ENCODE data around the gene STRADB. TPM values are rescaled to one million over a fixed set of nuclear protein-coding genes. Genes with fewer than 3 reads are reported as not detected.

The STRADB gene
- total RNA-seq, 1 donor from 2014 or later, result 24.5 TPM

GRCh38 chr2:201460532-201460931 is 9.0 kb downstream of the STRADB start:
- no peak for DNase-seq
- no peaks in the 10 kb centered on the region for H3K9me3 ChIP-seq
- H3K27ac ChIP-seq, result no peak overlapping the region
- no peak for ATAC-seq
- intact Hi-C loops (cut with DNase I), result no loop called here
- H3K4me1 ChIP-seq, result peaks cover under 1% of the 10 kb centered on the region
- H3K27me3 ChIP-seq (ENCODE audit: low read depth), result no peaks in the 10 kb centered on the region
- H3K36me3 ChIP-seq, result peaks cover 50% of the 10 kb centered on the region
- H3K4me3 ChIP-seq, result no peak overlapping the region
- TF ChIP-seq CTCF (IDR thresholded peaks at IDR 0.05), result no peak

- Histone ChIP-seq H3K27ac (no peak overlapping the region), H3K9me3 (no peaks in the 10 kb centered on the region), H3K4me3 (no peak overlapping the region), H3K36me3 (peaks cover 62% of the 10 kb centered on the region), H3K27me3 (ENCODE audit: low read depth) (no peaks in the 10 kb centered on the region), H3K4me1 (peaks cover 6% of the 10 kb centered on the region)
- DNase-seq (no peak), ATAC-seq (no peak)
- intact Hi-C loops (cut with DNase I), result no loop called here
- no peak for TF ChIP-seq CTCF (IDR thresholded peaks at IDR 0.05)
Observed at GRCh38 chr2:201464547-201464946, 13.0 kb downstream of the STRADB start.

- H3K36me3 ChIP-seq, result peaks cover 63% of the 10 kb centered on the region
- no peak overlapping the region for H3K4me3 ChIP-seq
- H3K4me1 ChIP-seq, result peaks cover 6% of the 10 kb centered on the region
- H3K27ac ChIP-seq, result peak overlapping the region; percentile 10
- H3K9me3 ChIP-seq, result no peaks in the 10 kb centered on the region
- no peaks in the 10 kb centered on the region for H3K27me3 ChIP-seq (ENCODE audit: low read depth)
- TF ChIP-seq CTCF (IDR thresholded peaks at IDR 0.05), result no peak
- ATAC-seq (no peak), DNase-seq (no peak)
- intact Hi-C loops (cut with DNase I), result no loop called here
Observed at GRCh38 chr2:201465524-201465971, 14.0 kb downstream of the STRADB start.

- DNase-seq, result no peak
- Histone ChIP-seq H3K4me1 (peaks cover 6% of the 10 kb centered on the region), H3K27me3 (ENCODE audit: low read depth) (no peaks in the 10 kb centered on the region), H3K36me3 (peaks cover 63% of the 10 kb centered on the region), H3K27ac (peak overlapping the region; percentile 10), H3K4me3 (no peak overlapping the region), H3K9me3 (no peaks in the 10 kb centered on the region)
- no peak for ATAC-seq
- TF ChIP-seq CTCF (IDR thresholded peaks at IDR 0.05), result no peak
- intact Hi-C loops (cut with DNase I), result no loop called here
Observed at GRCh38 chr2:201466050-201466675, 14.6 kb downstream of the STRADB start.

GRCh38 chr2:201467666-201468065 is 16.1 kb downstream of the STRADB start:
- intact Hi-C loops (cut with DNase I), result no loop called here

More at GRCh38 chr2:201467666-201468065, 16.1 kb downstream of the STRADB start:
- H3K27ac ChIP-seq, result no peak overlapping the region
- H3K36me3 ChIP-seq, result peaks cover 72% of the 10 kb centered on the region
- H3K27me3 ChIP-seq (ENCODE audit: low read depth), result no peaks in the 10 kb centered on the region
- no peak for DNase-seq
- H3K4me3 ChIP-seq, result no peak overlapping the region
- TF ChIP-seq CTCF (IDR thresholded peaks at IDR 0.05), result no peak
- no peaks in the 10 kb centered on the region for H3K9me3 ChIP-seq
- ATAC-seq, result no peak
- H3K4me1 ChIP-seq, result peaks cover 6% of the 10 kb centered on the region
